ENCODE measurements around the gene AIMP1.
"Not testable (repeated sequence)": the region's sequence is repeated elsewhere in the genome, so short reads cannot be mapped to it uniquely, and the experiment has no call there.

Gene AIMP1

GRCh38 chr4:106351016-106351415, 34.7 kb downstream of the AIMP1 start:
- no peak for DNase-seq (ENCODE audit: low spot score)

- DNase-seq (ENCODE audit: low spot score), result no peak
These were observed 37.4 kb downstream of the AIMP1 start for GRCh38 chr4:106353786-106354185.

GRCh38 chr4:106355193-106355592, 38.8 kb downstream of the AIMP1 start:
- DNase-seq (ENCODE audit: low spot score), result no peak

GRCh38 chr4:106358899-106359298, 42.5 kb downstream of the AIMP1 start:
- DNase-seq (ENCODE audit: low spot score), result peak; percentile 74

GRCh38 chr4:106362086-106362825, 45.9 kb downstream of the AIMP1 start:
- no peak for DNase-seq (ENCODE audit: low spot score)

- DNase-seq (ENCODE audit: low spot score), result no peak
These were observed 47.9 kb downstream of the AIMP1 start for GRCh38 chr4:106364282-106364681.

- DNase-seq (ENCODE audit: low spot score), result peak; percentile 90
These were observed 49.3 kb downstream of the AIMP1 start for GRCh38 chr4:106365613-106366012.

- DNase-seq (ENCODE audit: low spot score), result peak; percentile 56
These were observed 49.7 kb downstream of the AIMP1 start for GRCh38 chr4:106366026-106366425.

GRCh38 chr4:106367072-106367471, 50.7 kb downstream of the AIMP1 start:
- DNase-seq (ENCODE audit: low spot score), result no peak

- DNase-seq (ENCODE audit: low spot score), result no peak
These were observed 52.3 kb downstream of the AIMP1 start, which contains the start of gene GIMD1 for GRCh38 chr4:106368678-106369077. Gene GIMD1, minus strand, starts transcription at chr4:106368778. Its CDS starts 1,343 bp downstream, at chr4:106367435.

- peak; percentile 78 for DNase-seq (ENCODE audit: low spot score)
These were observed 53.2 kb downstream of the AIMP1 start for GRCh38 chr4:106369456-106370060.

GRCh38 chr4:106370214-106370613, 53.9 kb downstream of the AIMP1 start:
- DNase-seq (ENCODE audit: low spot score), result no peak

GRCh38 chr4:106371161-106371560, 54.8 kb downstream of the AIMP1 start:
- no peak for DNase-seq (ENCODE audit: low spot score)

- DNase-seq (ENCODE audit: low spot score), result no peak
These were observed 56.7 kb downstream of the AIMP1 start for GRCh38 chr4:106373026-106373425.

- no peak for DNase-seq (ENCODE audit: low spot score)
These were observed 63.8 kb downstream of the AIMP1 start for GRCh38 chr4:106380179-106380578.

GRCh38 chr4:106384878-106385277, 68.5 kb downstream of the AIMP1 start:
- no peak for DNase-seq (ENCODE audit: low spot score)

GRCh38 chr4:106385853-106386393, 69.6 kb downstream of the AIMP1 start:
- no peak for DNase-seq (ENCODE audit: low spot score)

GRCh38 chr4:106395582-106395981, 79.2 kb downstream of the AIMP1 start:
- no peak for DNase-seq (ENCODE audit: low spot score)

GRCh38 chr4:106398898-106399297, 82.5 kb downstream of the AIMP1 start:
- DNase-seq (ENCODE audit: low spot score), result not testable (repeated sequence)
